Gastroesophageal sphincter (tissue), 4 donors: ENCODE measurements around the gene CYTIP. TPM values are rescaled to one million over a fixed set of nuclear protein-coding genes. Genes with fewer than 3 reads are reported as not detected.

ENCODE experiments used
- ATAC-seq: fragments of 150-250 bp; one replicate; pipeline ENCODE4 v1.9.1; 2016; ENCODE audit warnings: mild to moderate bottlenecking, moderate library complexity
- H3K27ac ChIP-seq, 4 donors: fragments of 200-600 bp; sonication (generic) in 3 of 4; 1 replicate in 3 of 4; 2 replicates in 1 of 4; pipeline ENCODE4 v1.5.1; 2016 to 2019
- H3K27me3 ChIP-seq: fragments of 200-600 bp; sonication (generic); one replicate; pipeline ENCODE4 v1.5.1; 2019
- H3K36me3 ChIP-seq, 2 donors: fragments of 200-600 bp; sonication (generic); one replicate each; pipeline ENCODE4 v1.5.1; 2019; ENCODE audit warnings: control low read depth in 1 of 2
- H3K4me1 ChIP-seq, 3 donors: fragments of 200-600 bp; sonication (generic); 1 replicate in 2 of 3; 2 replicates in 1 of 3; pipeline ENCODE4 v1.5.1; 2016 to 2019; ENCODE audit warnings: control low read depth in 2 of 3
- H3K4me3 ChIP-seq, 2 donors: fragments of 200-600 bp; sonication (generic); one replicate each; pipeline ENCODE4 v1.5.1; 2019; ENCODE audit warnings: mild to moderate bottlenecking in 1 of 2, moderate library complexity in 1 of 2
- H3K9me3 ChIP-seq, 3 donors: fragments of 200-600 bp; sonication (generic); one replicate each; pipeline ENCODE4 v1.5.1; 2017 to 2019; ENCODE audit warnings: control low read depth in 2 of 3
- CTCF ChIP-seq, 4 experiments: fragments of 200-600 bp in 2 of 4; fragments of 450-650 bp in 2 of 4; sonication (generic) in 1 of 4; IDR thresholded peaks; one replicate each; pipeline ENCODE4 v1.5.1; 2017 to 2019; ENCODE audit warnings: antibody characterized with exemption in 4 of 4, mild to moderate bottlenecking in 2 of 4, moderate library complexity in 2 of 4
- EP300 ChIP-seq: sonication (generic); formaldehyde crosslinking; IDR thresholded peaks from one replicate; pipeline ENCODE4 v1.6.1; 2017; ENCODE audit warnings: antibody characterized with exemption, mild to moderate bottlenecking
- POLR2A ChIP-seq, 2 donors: fragments of 450-650 bp; IDR thresholded peaks; one replicate each; pipeline ENCODE4 v1.6.1; 2017; ENCODE audit warnings: antibody characterized with exemption in 2 of 2, mild to moderate bottlenecking in 2 of 2, moderate library complexity in 1 of 2
- POLR2AphosphoS5 ChIP-seq: sonication (generic); formaldehyde crosslinking; IDR thresholded peaks from one replicate; pipeline ENCODE4 v1.6.1; 2017; ENCODE audit warnings: antibody characterized with exemption
- WGBS, 2 donors: methylation state at CpG; one replicate each; pipeline ENCODE4 v1.1.5; 2018; ENCODE audit warnings: low coverage in 1 of 2; 5-methylcytosine and 5-hydroxymethylcytosine counted together
- total RNA-seq, 4 donors: library from RNA; depleted of rRNA; stranded (reverse); fragments of >200 nt; gene quantifications; one replicate each; pipeline ENCODE4 v1.1.0, GENCODE V29; 2016

CYTIP gene
- total RNA-seq, 4 donors from 2014 or later, result 1.6 to 10.6 (median 3.2) TPM

GRCh38 chr2:157418239-157418641 is 25.6 kb downstream of the CYTIP start:
- Histone ChIP-seq H3K4me1 (no peaks in the 10 kb centered on the region), H3K27ac (peak overlapping the region in 1 of 4 donors; percentile 25), H3K27me3 (no peaks in the 10 kb centered on the region), H3K36me3 (no peaks in the 10 kb centered on the region), H3K4me3 (no peak overlapping the region), H3K9me3 (peaks cover 0 to 6% (median 0%) of the 10 kb centered on the region in 3 donors)
- ATAC-seq, result no peak
- TF ChIP-seq CTCF (IDR thresholded peaks at IDR 0.05) (no peak), POLR2A (IDR thresholded peaks at IDR 0.05) (no peak), EP300 (no peak)
- 72 to 77% methylated on average over 4 of the region's 4 CpGs for WGBS, 2 donors

- Histone ChIP-seq H3K4me1 (no peaks in the 10 kb centered on the region), H3K27me3 (no peaks in the 10 kb centered on the region), H3K9me3 (no peaks in the 10 kb centered on the region), H3K36me3 (no peaks in the 10 kb centered on the region), H3K27ac (no peak overlapping the region), H3K4me3 (no peak overlapping the region)
- ATAC-seq, result no peak
- WGBS, 2 donors, result 50 to 93% methylated on average over 2 to 8 of the region's 13 CpGs
- TF ChIP-seq CTCF (IDR thresholded peaks at IDR 0.05) (no peak), EP300 (no peak), POLR2A (IDR thresholded peaks at IDR 0.05) (no peak), POLR2AphosphoS5 (no peak)
Observed at GRCh38 chr2:157415591-157416101, 28.2 kb downstream of the CYTIP start.

- H3K4me3 ChIP-seq, result no peak overlapping the region
- no peaks in the 10 kb centered on the region for H3K27me3 ChIP-seq
- H3K27ac ChIP-seq, result no peak overlapping the region
- 100% methylated on average over 1 of the region's 1 CpG for WGBS, 2 donors
- no peaks in the 10 kb centered on the region for H3K9me3 ChIP-seq
- no peaks in the 10 kb centered on the region for H3K4me1 ChIP-seq
- ATAC-seq, result no peak
- TF ChIP-seq POLR2A (IDR thresholded peaks at IDR 0.05) (no peak), POLR2AphosphoS5 (no peak), EP300 (no peak), CTCF (IDR thresholded peaks at IDR 0.05) (no peak)
- H3K36me3 ChIP-seq, result no peaks in the 10 kb centered on the region
Observed at GRCh38 chr2:157414050-157414449, 29.8 kb downstream of the CYTIP start.

GRCh38 chr2:157413326-157414035 is 30.4 kb downstream of the CYTIP start:
- TF ChIP-seq POLR2A (IDR thresholded peaks at IDR 0.05) (no peak), CTCF (IDR thresholded peaks at IDR 0.05) (no peak), EP300 (no peak), POLR2AphosphoS5 (no peak)
- no peaks in the 10 kb centered on the region for H3K9me3 ChIP-seq

More at GRCh38 chr2:157413326-157414035, 30.4 kb downstream of the CYTIP start:
- 76 to 88% methylated on average over 4 of the region's 4 CpGs for WGBS, 2 donors
- H3K27me3 ChIP-seq, result no peaks in the 10 kb centered on the region
- ATAC-seq, result peak; percentile 34
- H3K36me3 ChIP-seq, result no peaks in the 10 kb centered on the region
- no peak overlapping the region for H3K27ac ChIP-seq
- H3K4me3 ChIP-seq, result no peak overlapping the region
- H3K4me1 ChIP-seq, result no peaks in the 10 kb centered on the region
